Upper lobe of left lung (tissue), 6 donors: ENCODE measurements around the gene GPR45. TPM values are rescaled to one million over a fixed set of nuclear protein-coding genes. Genes with fewer than 3 reads are reported as not detected.

ENCODE experiments used
- ATAC-seq, 2 donors: fragments of 200-7000 bp; cut with Tn5 transposase; one replicate each; pipeline ENCODE4 v1.9.1; 2022; ENCODE audit warnings: mild to moderate bottlenecking in 2 of 2, moderate library complexity in 2 of 2; ENCODE audit not compliant: low FRiP score in 2 of 2
- DNase-seq, 2 donors: peaks; one replicate each; pipeline ENCODE4 v3.0.0-alpha.2; 2019 to 2020
- H3K27ac ChIP-seq, 4 donors: fragments of 200-600 bp; sonication (generic); one replicate each; pipeline ENCODE4 v1.5.1; 2016 to 2019
- H3K27me3 ChIP-seq, 4 donors: fragments of 200-600 bp; sonication (generic); one replicate each; pipeline ENCODE4 v1.5.1; 2017 to 2019
- H3K36me3 ChIP-seq, 4 donors: fragments of 200-600 bp; sonication (generic); one replicate each; pipeline ENCODE4 v1.5.1; 2016 to 2019
- H3K4me1 ChIP-seq, 4 donors: fragments of 200-600 bp; sonication (generic); one replicate each; pipeline ENCODE4 v1.5.1; 2018 to 2019
- H3K4me3 ChIP-seq, 4 donors: fragments of 200-600 bp; sonication (generic); one replicate each; pipeline ENCODE4 v1.5.1; 2017 to 2019; ENCODE audit warnings: mild to moderate bottlenecking in 2 of 4, moderate library complexity in 1 of 4
- H3K9me3 ChIP-seq, 4 donors: fragments of 200-600 bp; sonication (generic); one replicate each; pipeline ENCODE4 v1.5.1; 2018 to 2019
- EP300 ChIP-seq, 4 donors: sonication (generic); formaldehyde crosslinking; IDR thresholded peaks; one replicate each; pipeline ENCODE4 v1.5.1; 2017; ENCODE audit warnings: antibody characterized with exemption in 4 of 4, control low read depth in 2 of 4
- POLR2A ChIP-seq, 4 donors: fragments of 450-650 bp; IDR thresholded peaks; one replicate each; pipeline ENCODE4 v1.5.1; 2016 to 2017; ENCODE audit warnings: antibody characterized with exemption in 4 of 4, mild to moderate bottlenecking in 2 of 4
- POLR2AphosphoS5 ChIP-seq, 2 donors: sonication (generic); formaldehyde crosslinking; IDR thresholded peaks; one replicate each; pipeline ENCODE4 v1.5.1; 2017; ENCODE audit warnings: antibody characterized with exemption in 2 of 2
- WGBS, 2 donors: methylation state at CpG; one replicate each; pipeline ENCODE4 v1.1.5; 2017 to 2018; 5-methylcytosine and 5-hydroxymethylcytosine counted together
- total RNA-seq, 6 donors: library from RNA; depleted of rRNA in 4 of 6; stranded (reverse); fragments of >200 nt in 4 of 6; gene quantifications; one replicate each; pipeline versions ENCODE4 v1.1.0 to v1.2.1, GENCODE V29; 2016 to 2021
- TF ChIP-seq, protein P1 (sequence below), 6 experiments: fragments of 450-650 bp in 4 of 6; fragments of 200-600 bp in 2 of 6; sonication (generic) in 2 of 6; IDR thresholded peaks; one replicate each; pipeline ENCODE4 v1.5.1; 2016 to 2019; ENCODE audit warnings: antibody characterized with exemption in 6 of 6
- donor health status: DM: no; HTN: no; CAD: no; lungs with moderate emphysema.
- donor health status: DM: no; HTN: yes; CAD: no; lungs with severe emphysema.

Gene GPR45
- total RNA-seq, 6 donors from 2014 or later, result not detected

DNA sequence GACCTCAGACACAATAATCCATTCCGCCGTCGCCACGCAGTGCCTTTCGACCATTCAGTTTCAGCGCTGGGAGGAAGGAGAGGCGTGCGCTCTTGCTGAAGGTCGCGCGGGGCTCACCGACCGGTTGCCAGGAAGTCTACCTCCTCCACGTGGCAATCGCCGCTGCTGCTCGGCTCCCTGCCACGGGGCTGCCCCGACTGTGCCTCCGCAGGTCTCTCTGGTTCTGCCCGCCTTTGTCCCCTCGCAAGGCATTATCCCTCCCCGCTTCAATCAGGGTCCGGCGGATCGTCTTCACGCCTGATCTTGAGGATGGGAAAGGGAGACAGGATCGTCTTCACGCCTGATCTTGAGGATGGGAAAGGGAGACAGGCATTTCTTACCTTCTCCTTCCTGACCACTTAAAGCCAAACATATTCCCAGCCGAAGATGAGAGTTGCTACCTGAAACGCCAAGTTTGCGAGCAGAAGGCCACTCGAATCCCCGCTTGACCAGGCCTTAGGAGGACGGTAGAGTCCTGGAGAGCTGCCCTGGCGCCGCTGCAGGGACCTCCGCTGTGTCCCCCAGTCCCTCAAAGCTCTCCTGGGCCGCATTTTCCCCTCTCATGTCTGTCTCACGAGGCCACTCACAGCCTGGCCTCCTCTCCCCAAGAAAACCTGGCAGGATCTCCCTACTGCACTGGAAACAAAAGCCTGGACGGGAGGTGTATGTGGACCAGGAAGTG, 4.3 kb upstream of the GPR45 start:
- no peaks in the 10 kb centered on the region for H3K36me3 ChIP-seq
- peak in 1 of 2 donors; percentile 79 for DNase-seq
- no peak for ATAC-seq
- peaks cover 0 to 6% (median 0%) of the 10 kb centered on the region in 4 donors for H3K4me1 ChIP-seq
- H3K9me3 ChIP-seq, result no peaks in the 10 kb centered on the region
- H3K4me3 ChIP-seq, result no peak overlapping the region
- WGBS, 2 donors, result 59 to 81% methylated on average over 39 to 41 of the region's 41 CpGs
- H3K27me3 ChIP-seq, result no peaks in the 10 kb centered on the region
- TF ChIP-seq, protein P1, sequence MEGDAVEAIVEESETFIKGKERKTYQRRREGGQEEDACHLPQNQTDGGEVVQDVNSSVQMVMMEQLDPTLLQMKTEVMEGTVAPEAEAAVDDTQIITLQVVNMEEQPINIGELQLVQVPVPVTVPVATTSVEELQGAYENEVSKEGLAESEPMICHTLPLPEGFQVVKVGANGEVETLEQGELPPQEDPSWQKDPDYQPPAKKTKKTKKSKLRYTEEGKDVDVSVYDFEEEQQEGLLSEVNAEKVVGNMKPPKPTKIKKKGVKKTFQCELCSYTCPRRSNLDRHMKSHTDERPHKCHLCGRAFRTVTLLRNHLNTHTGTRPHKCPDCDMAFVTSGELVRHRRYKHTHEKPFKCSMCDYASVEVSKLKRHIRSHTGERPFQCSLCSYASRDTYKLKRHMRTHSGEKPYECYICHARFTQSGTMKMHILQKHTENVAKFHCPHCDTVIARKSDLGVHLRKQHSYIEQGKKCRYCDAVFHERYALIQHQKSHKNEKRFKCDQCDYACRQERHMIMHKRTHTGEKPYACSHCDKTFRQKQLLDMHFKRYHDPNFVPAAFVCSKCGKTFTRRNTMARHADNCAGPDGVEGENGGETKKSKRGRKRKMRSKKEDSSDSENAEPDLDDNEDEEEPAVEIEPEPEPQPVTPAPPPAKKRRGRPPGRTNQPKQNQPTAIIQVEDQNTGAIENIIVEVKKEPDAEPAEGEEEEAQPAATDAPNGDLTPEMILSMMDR (IDR thresholded peaks at IDR 0.05), result no peak
- no peak for TF ChIP-seq EP300 (IDR thresholded peaks at IDR 0.05)
- TF ChIP-seq POLR2AphosphoS5 (IDR thresholded peaks at IDR 0.05), result no peak
- no peak for TF ChIP-seq POLR2A (IDR thresholded peaks at IDR 0.05)
- H3K27ac ChIP-seq, result no peak overlapping the region

DNA sequence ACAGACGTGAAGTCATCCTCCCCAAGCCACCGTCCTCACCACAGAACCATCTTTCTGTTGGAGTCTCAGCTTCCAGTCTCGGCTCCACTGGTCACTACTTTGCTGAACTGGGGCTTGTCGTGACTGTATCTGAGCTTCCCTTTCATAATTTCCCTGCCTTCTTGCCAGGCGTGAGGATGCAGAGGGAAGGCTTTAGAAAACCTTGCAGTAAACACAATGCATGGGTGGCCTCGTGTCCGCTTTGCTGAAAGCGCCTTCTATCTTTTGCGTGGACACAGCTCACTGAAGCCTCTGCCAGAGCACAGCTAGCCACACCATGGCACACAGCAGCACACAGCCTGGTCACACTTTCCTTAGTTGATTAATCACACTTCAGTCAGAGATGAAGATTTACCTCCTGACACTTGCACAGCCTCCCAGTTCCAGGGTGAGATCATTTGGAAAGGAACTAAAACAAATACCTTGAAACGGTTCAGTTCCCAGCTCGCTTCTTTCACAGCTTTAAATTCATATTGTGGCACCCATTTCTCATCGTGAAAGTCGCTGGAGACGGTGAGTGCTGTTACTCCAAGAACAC, 2.8 kb upstream of the GPR45 start:
- no peaks in the 10 kb centered on the region for H3K9me3 ChIP-seq
- no peak for ATAC-seq
- TF ChIP-seq POLR2AphosphoS5 (IDR thresholded peaks at IDR 0.05), result no peak
- no peak for TF ChIP-seq POLR2A (IDR thresholded peaks at IDR 0.05)
- TF ChIP-seq, protein P1 (IDR thresholded peaks at IDR 0.05), result no peak
- TF ChIP-seq EP300 (IDR thresholded peaks at IDR 0.05), result no peak
- no peak overlapping the region for H3K27ac ChIP-seq
- no peak overlapping the region for H3K4me3 ChIP-seq
- peaks cover 0 to 6% (median 0%) of the 10 kb centered on the region in 4 donors for H3K4me1 ChIP-seq
- no peaks in the 10 kb centered on the region for H3K27me3 ChIP-seq
- 80 to 82% methylated on average over 14 of the region's 14 CpGs for WGBS, 2 donors
- DNase-seq, result no peak
- no peaks in the 10 kb centered on the region for H3K36me3 ChIP-seq

DNA sequence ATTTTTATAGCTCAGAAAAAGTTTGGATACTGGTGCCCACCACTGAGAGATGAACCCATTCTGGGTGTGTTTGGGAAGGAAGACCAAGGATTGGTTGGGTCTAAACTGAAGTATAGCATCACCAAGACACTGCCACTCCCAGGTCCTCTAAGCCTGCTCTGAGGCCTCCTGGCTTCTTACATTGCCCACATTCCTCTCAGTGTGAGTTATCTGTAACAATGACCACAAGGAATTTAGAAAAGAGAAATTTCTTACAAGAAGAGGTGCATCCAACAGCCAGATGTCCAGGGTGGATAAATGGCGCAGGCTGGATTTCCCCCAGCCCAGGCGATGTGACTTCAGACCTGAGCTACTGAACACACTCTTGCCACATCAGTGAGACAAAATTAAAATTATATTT, 1.6 kb upstream of the GPR45 start:
- H3K9me3 ChIP-seq, result no peaks in the 10 kb centered on the region
- WGBS, 2 donors, result 95 to 98% methylated on average over 2 of the region's 2 CpGs
- H3K4me3 ChIP-seq, result no peak overlapping the region

DNA sequence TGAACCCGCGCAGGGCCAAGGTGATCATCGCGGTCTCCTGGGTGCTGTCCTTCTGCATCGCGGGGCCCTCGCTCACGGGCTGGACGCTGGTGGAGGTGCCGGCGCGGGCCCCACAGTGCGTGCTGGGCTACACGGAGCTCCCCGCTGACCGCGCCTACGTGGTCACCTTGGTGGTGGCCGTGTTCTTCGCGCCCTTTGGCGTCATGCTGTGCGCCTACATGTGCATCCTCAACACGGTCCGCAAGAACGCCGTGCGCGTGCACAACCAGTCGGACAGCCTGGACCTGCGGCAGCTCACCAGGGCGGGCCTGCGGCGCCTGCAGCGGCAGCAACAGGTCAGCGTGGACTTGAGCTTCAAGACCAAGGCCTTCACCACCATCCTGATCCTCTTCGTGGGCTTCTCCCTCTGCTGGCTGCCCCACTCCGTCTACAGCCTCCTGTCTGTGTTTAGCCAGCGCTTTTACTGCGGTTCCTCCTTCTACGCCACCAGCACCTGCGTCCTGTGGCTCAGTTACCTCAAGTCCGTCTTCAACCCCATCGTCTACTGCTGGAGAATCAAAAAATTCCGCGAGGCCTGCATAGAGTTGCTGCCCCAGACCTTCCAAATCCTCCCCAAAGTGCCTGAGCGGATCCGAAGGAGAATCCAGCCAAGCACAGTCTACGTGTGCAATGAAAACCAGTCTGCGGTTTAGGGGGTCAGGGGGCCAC, 897 bp downstream of the GPR45 start:
- Histone ChIP-seq H3K4me3 (no peak overlapping the region), H3K27me3 (no peaks in the 10 kb centered on the region), H3K36me3 (no peaks in the 10 kb centered on the region), H3K4me1 (no peaks in the 10 kb centered on the region), H3K9me3 (no peaks in the 10 kb centered on the region), H3K27ac (no peak overlapping the region)
- no peak for ATAC-seq
- DNase-seq, result peak in 1 of 2 donors; percentile 81
- TF ChIP-seq, protein P1 (IDR thresholded peaks at IDR 0.05), result no peak
- no peak for TF ChIP-seq POLR2AphosphoS5 (IDR thresholded peaks at IDR 0.05)
- TF ChIP-seq EP300 (IDR thresholded peaks at IDR 0.05), result no peak
- no peak for TF ChIP-seq POLR2A (IDR thresholded peaks at IDR 0.05)
- WGBS, 2 donors, result 93 to 94% methylated on average over 34 to 48 of the region's 50 CpGs

More for the DNA sequence above, 1.6 kb upstream of the GPR45 start:
- no peak overlapping the region for H3K27ac ChIP-seq
- DNase-seq (no peak), ATAC-seq (peak in 1 of 2 donors; percentile 56)
- H3K36me3 ChIP-seq, result no peaks in the 10 kb centered on the region
- no peaks in the 10 kb centered on the region for H3K27me3 ChIP-seq
- peaks cover 0 to 6% (median 0%) of the 10 kb centered on the region in 4 donors for H3K4me1 ChIP-seq
- no peak for TF ChIP-seq POLR2AphosphoS5 (IDR thresholded peaks at IDR 0.05)
- TF ChIP-seq, protein P1 (IDR thresholded peaks at IDR 0.05), result no peak
- TF ChIP-seq POLR2A (IDR thresholded peaks at IDR 0.05), result no peak
- no peak for TF ChIP-seq EP300 (IDR thresholded peaks at IDR 0.05)
